Measurements from ENCODE around the gene SPOCK1.

Gene SPOCK1

DNA sequence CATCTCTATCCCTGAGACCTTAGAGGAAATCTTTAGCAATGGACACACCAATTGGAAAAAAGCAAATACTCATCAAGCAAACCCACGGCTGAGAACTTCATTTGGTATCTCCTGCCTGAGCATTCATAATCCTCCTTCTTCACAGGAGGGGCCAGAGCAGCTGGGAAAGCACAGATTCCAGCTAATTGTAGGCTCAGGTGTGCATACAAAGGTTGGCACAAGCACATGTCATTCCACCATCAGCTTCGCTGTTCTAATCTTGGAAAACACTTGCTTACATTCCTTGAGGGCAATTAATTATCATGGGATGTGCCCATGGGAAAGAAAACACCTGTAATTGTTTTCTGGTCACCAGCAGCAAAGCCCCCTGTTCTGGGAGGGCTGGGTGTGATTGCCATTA lies 376.6 kb downstream of the SPOCK1 start:
- Mint-ChIP-seq H3K27ac (no peak overlapping the region), H3K9me3 (no peaks in the 10 kb centered on the region), H3K4me3 (no peak overlapping the region), H3K4me1 (no peaks in the 10 kb centered on the region), H3K27me3 (no peaks in the 10 kb centered on the region), H3K36me3 (no peaks in the 10 kb centered on the region)
- DNase-seq, result no peak
- CTCF ChIA-PET, result no interaction called here

DNA sequence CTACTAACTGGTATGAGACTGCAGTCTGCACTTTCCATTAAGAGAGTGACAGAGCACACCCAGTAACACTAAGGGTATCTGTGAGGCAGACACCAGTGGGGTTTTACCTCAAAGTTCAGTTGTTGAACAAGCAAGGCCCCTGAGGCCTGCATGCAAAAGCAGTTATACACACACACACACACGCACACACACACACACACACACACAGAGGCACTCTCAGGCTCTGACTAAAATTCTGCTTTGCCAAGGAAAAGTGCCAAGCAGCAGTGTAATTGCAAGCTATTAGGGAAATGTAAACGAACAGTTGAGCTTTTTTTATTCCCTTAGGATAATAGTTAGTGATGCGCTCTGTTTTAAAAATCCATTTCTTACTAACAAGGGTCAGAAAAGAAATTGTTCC lies 377.1 kb downstream of the SPOCK1 start:
- CTCF ChIA-PET, result no interaction called here
- DNase-seq, result no peak
- Mint-ChIP-seq H3K9me3 (no peaks in the 10 kb centered on the region), H3K4me3 (no peak overlapping the region), H3K4me1 (no peaks in the 10 kb centered on the region), H3K27me3 (no peaks in the 10 kb centered on the region), H3K36me3 (no peaks in the 10 kb centered on the region), H3K27ac (no peak overlapping the region)

- no peaks in the 10 kb centered on the region for H3K4me1 Mint-ChIP-seq
- DNase-seq, result no peak
- H3K27ac Mint-ChIP-seq, result no peak overlapping the region
- H3K9me3 Mint-ChIP-seq, result no peaks in the 10 kb centered on the region
- H3K27me3 Mint-ChIP-seq, result no peaks in the 10 kb centered on the region
- CTCF ChIA-PET, result no interaction called here
- no peaks in the 10 kb centered on the region for H3K36me3 Mint-ChIP-seq
- no peak overlapping the region for H3K4me3 Mint-ChIP-seq
These were observed 379.8 kb downstream of the SPOCK1 start for GRCh38 chr5:137119321-137119720.

DNA sequence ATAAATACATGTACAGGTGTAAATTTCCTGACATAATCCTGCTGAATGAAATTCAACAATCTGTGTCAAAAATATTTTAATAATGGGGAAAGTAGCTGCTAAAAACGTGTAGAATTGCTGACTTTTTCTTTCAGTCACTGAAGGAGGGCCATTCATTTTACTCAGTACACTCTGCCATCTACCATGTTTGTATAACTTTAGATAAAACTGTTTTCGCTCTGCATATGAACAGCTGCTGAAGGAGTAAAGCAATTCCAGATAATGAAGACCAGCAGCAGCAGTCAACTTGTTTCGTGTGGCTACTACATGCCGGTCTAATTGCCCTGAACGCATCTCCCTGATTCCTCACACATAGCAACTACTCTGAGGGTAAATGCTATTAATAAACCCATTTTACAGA lies 380.5 kb downstream of the SPOCK1 start:
- no peak for DNase-seq
- Mint-ChIP-seq H3K9me3 (no peaks in the 10 kb centered on the region), H3K27me3 (no peaks in the 10 kb centered on the region), H3K27ac (no peak overlapping the region), H3K4me3 (no peak overlapping the region), H3K4me1 (no peaks in the 10 kb centered on the region), H3K36me3 (no peaks in the 10 kb centered on the region)
- CTCF ChIA-PET, result no interaction called here

GRCh38 chr5:137115152-137115551 lies 384.0 kb downstream of the SPOCK1 start:
- CTCF ChIA-PET, result no interaction called here
- no peaks in the 10 kb centered on the region for H3K4me1 Mint-ChIP-seq
- H3K9me3 Mint-ChIP-seq, result peaks cover 3% of the 10 kb centered on the region
- no peaks in the 10 kb centered on the region for H3K36me3 Mint-ChIP-seq
- H3K27me3 Mint-ChIP-seq, result no peaks in the 10 kb centered on the region
- H3K27ac Mint-ChIP-seq, result no peak overlapping the region
- no peak for DNase-seq
- H3K4me3 Mint-ChIP-seq, result no peak overlapping the region

DNA sequence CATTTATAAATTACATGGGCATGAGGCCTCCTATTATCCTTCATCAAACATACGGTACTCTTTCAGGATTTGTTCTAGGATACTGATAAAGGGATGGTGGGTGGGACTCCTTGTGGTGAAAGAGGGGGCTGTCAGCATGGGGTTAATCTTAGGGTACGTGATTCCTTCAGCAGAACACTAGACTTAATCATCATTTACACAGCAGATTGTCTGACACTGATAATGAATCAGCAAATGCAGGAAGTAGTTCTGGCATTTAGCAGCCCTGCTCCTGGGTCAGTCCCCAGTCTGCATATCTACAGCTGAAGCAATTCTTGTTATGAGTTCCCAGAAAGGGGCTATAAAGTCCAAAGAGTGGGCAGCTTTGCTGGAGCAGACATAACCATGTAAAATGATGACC lies 384.6 kb downstream of the SPOCK1 start:
- DNase-seq, result no peak
- peaks cover 3% of the 10 kb centered on the region for H3K9me3 Mint-ChIP-seq
- H3K36me3 Mint-ChIP-seq, result no peaks in the 10 kb centered on the region
- H3K4me3 Mint-ChIP-seq, result no peak overlapping the region
- CTCF ChIA-PET, result no interaction called here
- H3K4me1 Mint-ChIP-seq, result no peaks in the 10 kb centered on the region
- no peak overlapping the region for H3K27ac Mint-ChIP-seq
- H3K27me3 Mint-ChIP-seq, result no peaks in the 10 kb centered on the region

DNA sequence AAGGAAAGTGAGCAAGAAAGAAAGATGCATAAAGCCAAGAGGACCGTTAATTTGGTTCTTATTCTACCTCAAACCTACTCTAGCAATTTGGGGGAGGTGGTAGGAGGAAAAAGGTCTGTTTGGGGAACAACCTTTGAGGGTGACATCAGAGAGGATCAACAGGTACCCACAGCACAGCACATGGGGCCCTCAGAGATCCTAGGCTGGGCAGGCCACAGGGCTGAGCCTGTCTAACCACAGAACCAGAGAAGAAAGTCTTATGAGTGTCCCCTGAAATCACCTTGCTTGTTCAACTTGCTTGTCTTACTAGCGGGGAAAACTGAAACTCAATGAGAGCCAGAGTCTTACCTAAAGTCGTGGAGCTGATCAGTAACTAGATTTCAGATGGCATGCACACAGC lies 385.2 kb downstream of the SPOCK1 start:
- Mint-ChIP-seq H3K27ac (no peak overlapping the region), H3K27me3 (no peaks in the 10 kb centered on the region), H3K4me3 (no peak overlapping the region), H3K4me1 (no peaks in the 10 kb centered on the region), H3K9me3 (peaks cover 3% of the 10 kb centered on the region), H3K36me3 (no peaks in the 10 kb centered on the region)
- CTCF ChIA-PET, result no interaction called here
- DNase-seq, result no peak

GRCh38 chr5:137113161-137113560 lies 386.0 kb downstream of the SPOCK1 start:
- H3K27ac Mint-ChIP-seq, result no peak overlapping the region
- no peak for DNase-seq
- H3K4me1 Mint-ChIP-seq, result no peaks in the 10 kb centered on the region
- no peaks in the 10 kb centered on the region for H3K36me3 Mint-ChIP-seq
- no peak overlapping the region for H3K4me3 Mint-ChIP-seq
- CTCF ChIA-PET, result no interaction called here
- H3K27me3 Mint-ChIP-seq, result no peaks in the 10 kb centered on the region
- peaks cover 3% of the 10 kb centered on the region for H3K9me3 Mint-ChIP-seq

DNA sequence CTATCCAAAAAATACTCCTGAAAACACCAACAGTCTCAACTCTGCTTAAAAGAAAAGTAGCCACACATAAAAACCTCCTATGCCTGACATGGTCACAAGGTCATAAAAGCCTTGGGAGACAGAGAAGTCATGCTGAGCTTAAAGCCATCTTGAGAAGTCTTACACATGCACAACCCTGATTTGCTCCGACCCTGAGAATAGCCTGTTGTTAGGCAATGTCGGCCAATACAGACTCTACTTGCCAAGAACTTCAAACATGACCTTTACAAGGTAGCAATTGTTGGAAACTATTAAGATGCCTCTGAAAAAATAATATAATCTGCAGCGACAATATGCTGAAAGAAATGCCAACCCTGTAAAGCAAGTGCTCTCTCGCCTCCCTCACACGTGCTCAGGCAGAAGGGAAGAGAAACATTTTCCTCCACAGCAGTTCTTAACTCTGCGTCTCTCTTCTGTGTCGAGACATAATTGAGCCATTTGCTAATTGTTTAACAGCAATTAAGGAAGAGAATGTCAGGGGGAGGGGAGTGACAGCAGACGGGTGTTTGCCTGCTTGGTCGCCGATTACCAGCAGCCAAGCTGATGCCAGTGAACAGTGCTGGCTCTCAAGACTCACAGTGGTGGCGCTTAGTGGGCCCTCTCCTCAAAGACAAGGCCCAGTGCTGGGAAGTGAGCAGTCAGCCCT lies 393.6 kb downstream of the SPOCK1 start:
- Mint-ChIP-seq H3K27ac (no peak overlapping the region), H3K36me3 (no peaks in the 10 kb centered on the region), H3K4me1 (no peaks in the 10 kb centered on the region), H3K27me3 (no peaks in the 10 kb centered on the region), H3K4me3 (no peak overlapping the region), H3K9me3 (no peaks in the 10 kb centered on the region)
- CTCF ChIA-PET, result no interaction called here
- DNase-seq, result no peak

DNA sequence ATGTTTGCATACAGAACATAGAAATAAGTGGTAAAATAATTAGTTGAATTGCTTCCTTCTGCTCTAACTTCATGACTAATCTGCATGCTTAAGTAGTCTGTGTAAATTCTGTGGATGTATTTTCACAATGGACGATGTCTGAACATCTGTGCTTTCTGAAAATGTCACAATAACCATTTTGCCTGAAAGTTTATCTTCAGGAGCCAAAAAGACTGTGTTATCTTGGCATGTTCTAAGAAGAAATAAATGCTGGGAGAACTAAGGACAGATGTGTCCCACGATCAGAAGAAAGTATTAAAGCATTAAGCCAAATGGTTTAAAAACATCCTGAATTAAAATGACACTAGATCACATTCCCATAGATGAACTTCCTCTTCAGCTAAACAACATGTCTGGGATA lies 397.6 kb downstream of the SPOCK1 start:
- CTCF ChIA-PET, result no interaction called here
- Mint-ChIP-seq H3K4me1 (no peaks in the 10 kb centered on the region), H3K36me3 (no peaks in the 10 kb centered on the region), H3K4me3 (no peak overlapping the region), H3K27ac (no peak overlapping the region), H3K9me3 (no peaks in the 10 kb centered on the region), H3K27me3 (no peaks in the 10 kb centered on the region)
- no peak for DNase-seq

DNA sequence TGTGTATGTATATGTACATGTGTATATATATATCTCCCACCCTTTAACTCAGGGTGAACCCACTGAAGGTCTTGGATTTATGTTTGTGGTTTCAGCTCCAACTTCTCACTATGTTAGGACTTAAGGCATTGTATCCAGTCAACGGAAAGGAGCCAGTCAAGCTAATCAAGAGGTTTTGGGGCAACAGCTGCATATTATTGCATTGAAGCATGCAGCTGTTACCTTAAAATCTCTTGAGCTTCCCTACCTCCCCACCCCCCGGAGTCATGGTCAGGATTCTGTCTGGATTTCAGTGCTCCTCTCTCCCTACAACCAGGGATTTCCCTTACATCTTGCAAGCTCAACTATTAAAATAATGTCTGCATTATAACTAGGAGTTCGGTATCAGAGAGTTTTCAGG lies 399.5 kb downstream of the SPOCK1 start:
- CTCF ChIA-PET, result no interaction called here
- Mint-ChIP-seq H3K4me1 (no peaks in the 10 kb centered on the region), H3K4me3 (no peak overlapping the region), H3K36me3 (no peaks in the 10 kb centered on the region), H3K27me3 (no peaks in the 10 kb centered on the region), H3K9me3 (no peaks in the 10 kb centered on the region), H3K27ac (no peak overlapping the region)
- DNase-seq, result no peak

- Mint-ChIP-seq H3K4me1 (no peaks in the 10 kb centered on the region), H3K27me3 (no peaks in the 10 kb centered on the region), H3K9me3 (no peaks in the 10 kb centered on the region), H3K27ac (no peak overlapping the region), H3K36me3 (no peaks in the 10 kb centered on the region), H3K4me3 (no peak overlapping the region)
- DNase-seq, result no peak
- CTCF ChIA-PET, result no interaction called here
These were observed 400.5 kb downstream of the SPOCK1 start for GRCh38 chr5:137098663-137099062.

DNA sequence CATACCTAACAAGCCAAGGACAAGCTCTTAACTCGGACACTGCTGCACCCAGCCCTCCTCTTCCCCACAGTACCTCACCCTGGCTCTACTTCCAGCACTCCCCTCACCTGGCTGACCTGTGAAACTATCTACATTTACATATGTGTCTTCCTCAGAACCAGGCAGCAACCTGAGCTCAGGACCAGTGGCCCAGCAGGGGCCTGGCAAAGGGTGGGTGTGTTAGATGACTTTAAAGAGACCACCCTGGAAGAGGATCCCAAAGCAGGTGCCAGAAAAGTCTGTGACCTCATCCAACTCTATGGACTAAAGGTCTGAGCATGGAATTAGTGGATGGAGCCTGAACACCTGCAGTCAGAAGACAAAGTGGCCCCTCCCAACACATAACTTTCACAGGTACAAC lies 400.9 kb downstream of the SPOCK1 start:
- Mint-ChIP-seq H3K27me3 (no peaks in the 10 kb centered on the region), H3K4me3 (no peak overlapping the region), H3K36me3 (no peaks in the 10 kb centered on the region), H3K4me1 (no peaks in the 10 kb centered on the region), H3K27ac (no peak overlapping the region), H3K9me3 (no peaks in the 10 kb centered on the region)
- DNase-seq, result no peak
- CTCF ChIA-PET, result interaction anchor here (0.5 kb wide), 1 partner anchor 620 kb away, joined by 4 read pairs; no protein-coding TSS in a partner anchor

DNA sequence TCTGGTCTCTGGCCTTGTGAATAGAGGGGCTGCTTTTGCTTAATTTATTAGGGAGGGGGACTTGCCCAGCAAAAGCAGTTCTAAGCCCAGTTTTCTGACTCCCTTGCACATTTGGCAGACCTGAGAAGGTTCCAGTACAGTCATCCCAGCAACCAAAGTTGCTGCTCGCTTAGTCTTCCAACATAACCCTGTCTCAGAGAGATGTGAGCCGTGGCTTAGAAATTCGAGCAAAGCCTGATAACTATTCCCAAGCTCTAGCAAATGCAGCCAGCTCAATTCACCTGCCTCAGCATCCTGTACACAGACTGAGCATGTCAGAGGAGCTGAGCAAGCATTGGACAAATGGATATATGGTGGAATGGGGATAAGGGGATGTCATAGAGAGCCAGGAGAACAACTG lies 401.9 kb downstream of the SPOCK1 start:
- Mint-ChIP-seq H3K36me3 (no peaks in the 10 kb centered on the region), H3K4me1 (no peaks in the 10 kb centered on the region), H3K4me3 (no peak overlapping the region), H3K9me3 (no peaks in the 10 kb centered on the region), H3K27ac (no peak overlapping the region), H3K27me3 (no peaks in the 10 kb centered on the region)
- CTCF ChIA-PET, result no interaction called here
- no peak for DNase-seq

DNA sequence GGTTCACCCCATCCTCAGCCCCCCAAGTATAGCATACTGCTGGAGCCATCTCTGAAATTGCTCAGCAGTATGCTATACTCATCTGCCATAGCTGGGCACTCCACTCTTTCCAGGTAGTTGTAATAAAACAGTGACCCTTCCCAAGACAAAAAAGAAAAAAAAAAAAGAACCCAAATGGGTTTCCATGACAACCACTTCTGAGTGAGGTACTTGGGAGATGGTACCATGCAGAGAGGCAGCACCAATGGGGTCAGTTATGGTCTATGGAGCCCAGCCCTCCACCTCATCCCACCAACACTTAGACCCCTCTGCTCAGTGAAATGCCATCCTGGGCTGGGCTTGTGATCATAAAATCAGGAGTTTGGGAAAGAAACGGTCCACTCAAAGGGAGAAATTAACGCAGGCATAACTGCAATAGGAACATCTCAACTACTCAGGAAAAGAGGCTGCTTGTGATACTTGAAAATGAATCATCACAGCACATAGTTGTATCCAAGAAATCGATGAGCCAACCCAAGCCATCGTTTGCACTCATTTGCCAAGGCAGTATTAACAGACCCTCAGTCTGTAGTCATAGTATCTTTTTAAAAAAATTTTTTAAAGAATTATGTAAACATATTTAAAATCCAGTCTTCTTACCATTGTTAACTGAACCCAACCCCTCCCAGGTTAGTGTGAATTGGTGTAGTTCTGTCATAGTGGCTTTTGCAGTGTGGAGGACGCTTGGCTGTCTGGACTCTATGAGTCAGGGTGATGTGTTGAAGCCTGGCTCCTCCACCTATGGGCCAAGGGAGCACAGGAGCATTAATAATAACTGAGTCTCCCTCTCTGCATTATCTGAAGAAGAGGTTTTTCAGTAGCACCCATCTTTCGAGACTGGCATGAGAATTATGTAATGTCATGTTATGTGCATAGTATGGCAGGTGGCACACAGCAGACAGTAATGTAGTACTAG lies 402.7 kb downstream of the SPOCK1 start:
- DNase-seq, result no peak
- no peaks in the 10 kb centered on the region for H3K9me3 Mint-ChIP-seq
- no peaks in the 10 kb centered on the region for H3K27me3 Mint-ChIP-seq
- H3K4me1 Mint-ChIP-seq, result no peaks in the 10 kb centered on the region
- CTCF ChIA-PET, result no interaction called here
- H3K36me3 Mint-ChIP-seq, result no peaks in the 10 kb centered on the region
- H3K27ac Mint-ChIP-seq, result no peak overlapping the region
- no peak overlapping the region for H3K4me3 Mint-ChIP-seq

Measured in activated naive CD4-positive, alpha-beta T cell treated with anti-CD3 and anti-CD28 coated beads, Interleukin-2, amount 10 ng/mL, durations not matched to agents 7 days and 5 days (primary cell).